K562 (cell line): ENCODE measurements around the gene ACTR1B. TPM values are rescaled to one million over a fixed set of nuclear protein-coding genes. Genes with fewer than 3 reads are reported as not detected.
A peak's percentile ranks its signal among the peaks of the same experiment; 100 is the strongest.

Experiments used
- ARID4B ChIP-seq: sonication (generic); formaldehyde crosslinking; IDR thresholded peaks from 2 replicates; pipeline ENCODE4 v1.8.0; 2022; ENCODE audit warnings: mild to moderate bottlenecking, missing genetic modification reagents
- CREB3 ChIP-seq: fragments of 450-650 bp; conservative IDR thresholded peaks from 2 replicates; pipeline ENCODE4 v1.6.1; 2016; ENCODE audit warnings: missing genetic modification characterization, low read depth, mild to moderate bottlenecking, missing compliant biosample characterization, moderate library complexity
- CXXC5 ChIP-seq: fragments of 250-450 bp; sonication (Bioruptor Pico); IDR thresholded peaks from 2 replicates; pipeline ENCODE4 v1.8.0; 2022; ENCODE audit warnings: inconsistent platforms, mild to moderate bottlenecking, moderate library complexity
- MAZ ChIP-seq, 2 experiments: fragments of 450-650 bp in 1 of 2; sonication (generic) in 1 of 2; formaldehyde crosslinking; IDR thresholded peaks in 1 of 2; conservative IDR thresholded peaks in 1 of 2; 2 replicates each; pipeline versions ENCODE4 v1.4.0 to v1.5.0; 2020; ENCODE audit warnings: mild to moderate bottlenecking in 1 of 2, missing genetic modification reagents in 1 of 2
- MEIS2 ChIP-seq: fragments of 450-650 bp; IDR thresholded peaks from 2 replicates; pipeline ENCODE4 v1.6.1; 2014; ENCODE audit warnings: mild to moderate bottlenecking; ENCODE audit not compliant: partially characterized antibody
- MTA2 ChIP-seq: fragments of 450-650 bp; IDR thresholded peaks from 2 replicates; pipeline ENCODE4 v1.6.1; 2016; ENCODE audit warnings: low read depth
- RBM14 ChIP-seq: fragments of 200-400 bp; formaldehyde crosslinking; IDR thresholded peaks from 2 replicates; pipeline ENCODE4 v1.6.1; 2018; ENCODE audit warnings: low read depth, mild to moderate bottlenecking, low read length, moderate library complexity, borderline replicate concordance; ENCODE audit not compliant: insufficient read depth
- RBM39 ChIP-seq: fragments of 200-400 bp; formaldehyde crosslinking; optimal IDR thresholded peaks from 2 replicates; pipeline ENCODE3; 2018; ENCODE audit warnings: low read depth, low read length
- SMARCC2 ChIP-seq: fragments of 450-650 bp; IDR thresholded peaks from 2 replicates; pipeline ENCODE4 v1.6.1; 2017; ENCODE audit warnings: antibody characterized with exemption, moderate library complexity, mild to moderate bottlenecking, low read depth
- TBL1XR1 ChIP-seq, 2 experiments: IDR thresholded peaks; 2 replicates each; pipeline ENCODE4 v1.6.1; 2012; ENCODE audit warnings: improper control_type of control experiment in 2 of 2, low read length in 2 of 2, mild to moderate bottlenecking in 1 of 2
- VEZF1 ChIP-seq: fragments of 200-800 bp; sonication (Bioruptor generic); IDR thresholded peaks from 2 replicates; pipeline ENCODE4 v1.6.1; 2017; ENCODE audit warnings: missing genetic modification characterization, missing compliant biosample characterization
- WHSC1 ChIP-seq: IDR thresholded peaks from one replicate; pipeline ENCODE4 v1.6.1; 2012; ENCODE audit warnings: low read length, control low read depth, inconsistent platforms
- ZBTB7A ChIP-seq: IDR thresholded peaks from 2 replicates; pipeline ENCODE4 v1.6.1; 2011; ENCODE audit warnings: low read depth, mild to moderate bottlenecking, low read length, moderate library complexity, borderline replicate concordance; ENCODE audit not compliant: control insufficient read depth
- ZC3H11A ChIP-seq: IDR thresholded peaks from 2 replicates; pipeline ENCODE4 v1.6.1; 2012; ENCODE audit warnings: low read depth, low read length, improper control_type of control experiment
- ZNF717 ChIP-seq: fragments of 250-450 bp; sonication (Bioruptor Pico); IDR thresholded peaks from 2 replicates; pipeline ENCODE4 v1.5.0; 2021
- ZNF785 ChIP-seq: fragments of 250-450 bp; sonication (Bioruptor Pico); IDR thresholded peaks from 2 replicates; pipeline ENCODE4 v1.4.0; 2020; ENCODE audit warnings: mild to moderate bottlenecking
- polyA plus RNA-seq, 8 experiments: library from polyadenylated mRNA; depleted of rRNA in 4 of 8; stranded (reverse) in 5 of 8; unstranded in 3 of 8; fragments of >200 nt; fragmentation: Nextera tagmentation in 2 of 8; fragmentation: Illumina TruSeq in 1 of 8; extraction: Ambion mirVana in 2 of 8; extraction: Trizol in 1 of 8; gene quantifications; 2 replicates each; pipeline versions ENCODE4 v1.2.1 to v1.2.3, GENCODE V29; 2011 to 2014; ENCODE audit warnings: inconsistent platforms in 1 of 8, missing spikeins in 1 of 8
- total RNA-seq, 7 experiments: library from RNA; depleted of rRNA in 6 of 7; stranded (reverse); fragments of >200 nt in 6 of 7; fragmentation: Illumina TruSeq in 2 of 7; extraction: Trizol in 2 of 7; gene quantifications; 2 replicates each; pipeline versions ENCODE4 v1.2.1 to v1.2.3, GENCODE V29; 2011 to 2021; ENCODE audit warnings: low replicate concordance in 1 of 7
- TF ChIP-seq, protein P1 (sequence below): fragments of 450-650 bp; IDR thresholded peaks from 2 replicates; pipeline ENCODE4 v1.6.1; 2016; ENCODE audit warnings: low read depth, mild to moderate bottlenecking, moderate library complexity
- TF ChIP-seq, protein P2 (sequence below): fragments of 250-450 bp; sonication (Bioruptor Pico); IDR thresholded peaks from 2 replicates; pipeline ENCODE4 v1.4.0; 2020; ENCODE audit warnings: mild to moderate bottlenecking, moderate library complexity

Gene ACTR1B
- total and polyA plus RNA-seq, 9 of the 15 experiments (the other 6 are each of a cell fraction or from before 2014, with no cell fraction given), result 0.49 to 42.3 (median 22.5) TPM

GRCh38 chr2:97673182-97673914 is 9.5 kb upstream of the ACTR1B start (continued):
- TF ChIP-seq, protein P1, sequence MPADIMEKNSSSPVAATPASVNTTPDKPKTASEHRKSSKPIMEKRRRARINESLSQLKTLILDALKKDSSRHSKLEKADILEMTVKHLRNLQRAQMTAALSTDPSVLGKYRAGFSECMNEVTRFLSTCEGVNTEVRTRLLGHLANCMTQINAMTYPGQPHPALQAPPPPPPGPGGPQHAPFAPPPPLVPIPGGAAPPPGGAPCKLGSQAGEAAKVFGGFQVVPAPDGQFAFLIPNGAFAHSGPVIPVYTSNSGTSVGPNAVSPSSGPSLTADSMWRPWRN, result no peak
- 0 out of 2 replicates have a peak, but pooled peaks have one; percentile 12 for TF ChIP-seq MTA2
- TF ChIP-seq CREB3 (tag), result peak; percentile 63; the same call in 1 of the 2 replicates
- 0 out of 2 replicates have a peak, but pooled peaks have one; percentile 29 for TF ChIP-seq CXXC5
- TF ChIP-seq VEZF1, result peak; percentile 9
- TF ChIP-seq ZBTB7A, result no peak
- TF ChIP-seq, protein P2, sequence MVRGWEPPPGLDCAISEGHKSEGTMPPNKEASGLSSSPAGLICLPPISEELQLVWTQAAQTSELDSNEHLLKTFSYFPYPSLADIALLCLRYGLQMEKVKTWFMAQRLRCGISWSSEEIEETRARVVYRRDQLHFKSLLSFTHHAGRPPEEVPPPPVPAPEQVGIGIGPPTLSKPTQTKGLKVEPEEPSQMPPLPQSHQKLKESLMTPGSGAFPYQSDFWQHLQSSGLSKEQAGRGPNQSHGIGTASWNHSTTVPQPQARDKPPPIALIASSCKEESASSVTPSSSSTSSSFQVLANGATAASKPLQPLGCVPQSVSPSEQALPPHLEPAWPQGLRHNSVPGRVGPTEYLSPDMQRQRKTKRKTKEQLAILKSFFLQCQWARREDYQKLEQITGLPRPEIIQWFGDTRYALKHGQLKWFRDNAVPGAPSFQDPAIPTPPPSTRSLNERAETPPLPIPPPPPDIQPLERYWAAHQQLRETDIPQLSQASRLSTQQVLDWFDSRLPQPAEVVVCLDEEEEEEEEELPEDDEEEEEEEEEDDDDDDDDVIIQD (CRISPR knock-in tag), result no peak
- no peak for TF ChIP-seq RBM39
- 0 out of 4 replicates have a peak, but pooled peaks of 1 of the 2 experiments have one; percentile 18 for TF ChIP-seq MAZ (CRISPR knock-in tag; conservative IDR thresholded peaks at IDR 0.05 in 1 of 2, IDR thresholded peaks at IDR 0.05 in 1 of 2)
- 0 out of 2 replicates have a peak, but pooled peaks have one; percentile 12 for TF ChIP-seq SMARCC2
- TF ChIP-seq TBL1XR1 (IDR thresholded peaks at IDR 0.05; ENCODE audit: low read length in 2 of 2), result peak in 1 of 2 experiments; percentile 3; a peak in 1 of 4 replicates
- TF ChIP-seq MEIS2, result no peak
- TF ChIP-seq ZNF785, result no peak
- TF ChIP-seq ARID4B (CRISPR knock-in tag), result no peak
- TF ChIP-seq ZNF717 (CRISPR knock-in tag), result no peak
- no peak for TF ChIP-seq WHSC1
- TF ChIP-seq RBM14, result no peak
- TF ChIP-seq ZC3H11A, result no peak
